H1 (cell line): ENCODE measurements around the gene CLEC4F. TPM values are rescaled to one million over a fixed set of nuclear protein-coding genes. Genes with fewer than 3 reads are reported as not detected.
"Not testable (repeated sequence)": the region's sequence is repeated elsewhere in the genome, so short reads cannot be mapped to it uniquely, and the experiment has no call there.

Source experiments
- CTCF ChIA-PET: fragments of 300-600 bp; sonication (Branson Sonifier 250); formaldehyde crosslinking; loops from one replicate; lab custom pipeline; 2021; ENCODE audit not compliant: partially characterized antibody; lab: Charles Lee
- POLR2A ChIA-PET: fragments of 300-600 bp; sonication (Branson Sonifier 250); formaldehyde crosslinking; loops from one replicate; lab custom pipeline; 2021; ENCODE audit warnings: inconsistent platforms; ENCODE audit not compliant: partially characterized antibody; lab: Charles Lee
- DNase-seq, 2 experiments: peaks; one replicate each; pipeline versions ENCODE4 v3.0.0 to v3.0.0-alpha.2; 2010 to 2022; ENCODE audit warnings: low spot score in 2 of 2, low read depth in 1 of 2, mixed read lengths in 1 of 2
- FAIRE-seq: peaks from 2 replicates; lab custom pipeline; 2011; peaks lifted over from hg19 to GRCh38; lab: Jason Lieb, UNC
- H2AFZ ChIP-seq: 2 replicates; pipeline ENCODE4 v1.8.1; 2012; ENCODE audit warnings: low read length, inconsistent platforms
- H2AK5ac ChIP-seq: 2 replicates; pipeline ENCODE4 v1.6.1; 2013; ENCODE audit warnings: low read depth, low read length
- H2BK120ac ChIP-seq: replicated peaks from 2 replicates; pipeline ENCODE3; 2013; ENCODE audit warnings: low read depth, low read length, inconsistent platforms
- H2BK12ac ChIP-seq: 2 replicates; pipeline ENCODE4 v1.6.1; 2013; ENCODE audit warnings: low read depth, low read length
- H2BK15ac ChIP-seq: 2 replicates; pipeline ENCODE4 v1.6.1; 2013; ENCODE audit warnings: low read length
- H2BK20ac ChIP-seq: 2 replicates; pipeline ENCODE4 v1.6.1; 2013; ENCODE audit warnings: low read length
- H2BK5ac ChIP-seq: 2 replicates; pipeline ENCODE4 v1.6.1; 2013; ENCODE audit warnings: low read depth, low read length
- H3K14ac ChIP-seq: 2 replicates; pipeline ENCODE4 v1.6.1; 2013; ENCODE audit warnings: inconsistent platforms; ENCODE audit not compliant: insufficient read length
- H3K18ac ChIP-seq: 2 replicates; pipeline ENCODE4 v1.6.1; 2013; ENCODE audit warnings: low read length; ENCODE audit errors: extremely low read depth
- H3K23ac ChIP-seq: 2 replicates; pipeline ENCODE4 v1.6.1; 2013; ENCODE audit warnings: inconsistent platforms; ENCODE audit not compliant: insufficient read length
- H3K23me2 ChIP-seq: 2 replicates; pipeline ENCODE4 v1.6.1; 2013; ENCODE audit warnings: low read depth, low read length
- H3K27ac ChIP-seq: 2 replicates; pipeline ENCODE4 v1.6.1; 2011; ENCODE audit warnings: low read depth, low read length, inconsistent platforms
- H3K27me3 ChIP-seq, 4 experiments: replicated peaks in 1 of 4; 1 replicate in 1 of 4; 2 replicates in 3 of 4; pipeline versions ENCODE4 v1.6.1 to v1.8.1; 2011 to 2013; ENCODE audit warnings: low read length in 3 of 4, mild to moderate bottlenecking in 3 of 4, inconsistent platforms in 2 of 4, mixed read lengths in 2 of 4, moderate library complexity in 1 of 4; ENCODE audit not compliant: control insufficient read depth in 3 of 4, insufficient read depth in 3 of 4; ENCODE audit errors: extremely low read depth in 1 of 4
- H3K36me3 ChIP-seq, 4 experiments: 2 replicates each; pipeline versions ENCODE4 v1.6.1 to v1.8.1; 2011 to 2013; ENCODE audit warnings: mild to moderate bottlenecking in 4 of 4, low read length in 3 of 4, moderate library complexity in 2 of 4, control low read depth in 1 of 4, inconsistent platforms in 1 of 4; ENCODE audit not compliant: insufficient read depth in 4 of 4, control insufficient read depth in 2 of 4
- H3K4ac ChIP-seq: replicated peaks from 2 replicates; pipeline ENCODE3; 2013; ENCODE audit warnings: low read length, low read depth, mixed read lengths, inconsistent platforms; ENCODE audit not compliant: insufficient read length
- H3K4me1 ChIP-seq, 4 experiments: replicated peaks in 1 of 4; 1 replicate in 1 of 4; 2 replicates in 3 of 4; pipeline versions ENCODE4 v1.6.1 to v1.8.1; 2011 to 2013; ENCODE audit warnings: low read length in 3 of 4, inconsistent platforms in 2 of 4, mixed read lengths in 1 of 4; ENCODE audit not compliant: insufficient read depth in 4 of 4, control insufficient read depth in 3 of 4
- H3K4me2 ChIP-seq, 2 experiments: 2 replicates each; pipeline versions ENCODE4 v1.6.1 to v1.8.1; 2011 to 2013; ENCODE audit warnings: low read depth in 2 of 2, low read length in 2 of 2, control low read depth in 1 of 2, inconsistent platforms in 1 of 2, mild to moderate bottlenecking in 1 of 2; ENCODE audit not compliant: insufficient read depth in 1 of 2
- H3K4me3 ChIP-seq, 4 experiments: fragments of 200-600, 300-600 bp in 1 of 4; sonication (generic), shearing (Covaris generic), sonication (Bioruptor Twin) in 1 of 4; 2 replicates each; pipeline versions ENCODE4 v1.5.1 to v1.8.1; 2011 to 2016; ENCODE audit warnings: low read length in 4 of 4, low read depth in 3 of 4, control low read depth in 2 of 4, inconsistent platforms in 2 of 4, mild to moderate bottlenecking in 2 of 4, mixed read lengths in 1 of 4, moderate library complexity in 1 of 4; ENCODE audit not compliant: insufficient read depth in 2 of 4; ENCODE audit errors: extremely low read depth in 1 of 4
- H3K56ac ChIP-seq: replicated peaks from 2 replicates; pipeline ENCODE3; 2013; ENCODE audit warnings: low read depth, mild to moderate bottlenecking, mixed read lengths, low read length, inconsistent platforms; ENCODE audit not compliant: insufficient read length
- H3K79me1 ChIP-seq: 2 replicates; pipeline ENCODE4 v1.6.1; 2013; ENCODE audit warnings: low read depth, low read length, control low read depth
- H3K79me2 ChIP-seq, 2 experiments: 2 replicates each; pipeline versions ENCODE4 v1.6.1 to v1.8.1; 2012 to 2013; ENCODE audit warnings: low read length in 2 of 2, mild to moderate bottlenecking in 2 of 2, inconsistent platforms in 1 of 2; ENCODE audit not compliant: insufficient read depth in 2 of 2, control insufficient read depth in 1 of 2
- H3K9ac ChIP-seq, 4 experiments: replicated peaks in 1 of 4; 1 replicate in 1 of 4; 2 replicates in 3 of 4; pipeline versions ENCODE4 v1.6.1 to v1.8.1; 2011 to 2013; ENCODE audit warnings: low read depth in 3 of 4, low read length in 3 of 4, control low read depth in 2 of 4, mild to moderate bottlenecking in 2 of 4, moderate library complexity in 2 of 4, inconsistent platforms in 1 of 4; ENCODE audit errors: extremely low read depth in 1 of 4
- H3K9me3 ChIP-seq, 2 experiments: 2 replicates each; pipeline versions ENCODE4 v1.6.1 to v1.8.1; 2012 to 2013; ENCODE audit warnings: mild to moderate bottlenecking in 2 of 2, moderate library complexity in 2 of 2, control low read depth in 1 of 2, inconsistent platforms in 1 of 2, low read depth in 1 of 2, low read length in 1 of 2, mixed read lengths in 1 of 2; ENCODE audit not compliant: insufficient read depth in 2 of 2
- H4K20me1 ChIP-seq, 2 experiments: replicated peaks in 1 of 2; 2 replicates each; pipeline versions ENCODE3 to v1.8.1; 2011 to 2013; ENCODE audit warnings: inconsistent platforms in 2 of 2, low read length in 2 of 2, mild to moderate bottlenecking in 1 of 2; ENCODE audit not compliant: insufficient read depth in 2 of 2, control insufficient read depth in 1 of 2
- H4K5ac ChIP-seq: 2 replicates; pipeline ENCODE4 v1.6.1; 2013; ENCODE audit warnings: low read length, low read depth, mixed read lengths, inconsistent platforms; ENCODE audit not compliant: insufficient read length
- H4K8ac ChIP-seq: 2 replicates; pipeline ENCODE4 v1.8.0; 2013; ENCODE audit warnings: mild to moderate bottlenecking, moderate library complexity, low read length, inconsistent platforms; ENCODE audit not compliant: insufficient read depth; ENCODE audit errors: extremely low read depth
- H4K91ac ChIP-seq: replicated peaks from 2 replicates; pipeline ENCODE3; 2013; ENCODE audit warnings: low read length, mixed read lengths, inconsistent platforms; ENCODE audit not compliant: insufficient read length
- BACH1 ChIP-seq: IDR thresholded peaks from 2 replicates; pipeline ENCODE4 v1.6.1; 2012; ENCODE audit warnings: low read length, improper control_type of control experiment
- CREB1 ChIP-seq: IDR thresholded peaks from 2 replicates; pipeline ENCODE4 v1.6.1; 2012; ENCODE audit warnings: inconsistent platforms
- EGR1 ChIP-seq: IDR thresholded peaks from 2 replicates; pipeline ENCODE4 v1.6.1; 2011; ENCODE audit warnings: low read depth, low read length, borderline replicate concordance
- FOSL1 ChIP-seq: IDR thresholded peaks from 2 replicates; pipeline ENCODE4 v1.6.1; 2011; ENCODE audit warnings: mild to moderate bottlenecking, low read depth, low read length, moderate library complexity; ENCODE audit not compliant: insufficient read depth
- RFX5 ChIP-seq: IDR thresholded peaks from 2 replicates; pipeline ENCODE4 v1.6.1; 2011; ENCODE audit warnings: low read depth, low read length, improper control_type of control experiment, borderline replicate concordance
- SP1 ChIP-seq: IDR thresholded peaks from 2 replicates; pipeline ENCODE4 v1.6.1; 2011; ENCODE audit warnings: low read depth, low read length
- USF2 ChIP-seq: IDR thresholded peaks from 2 replicates; pipeline ENCODE4 v1.6.1; 2011; ENCODE audit warnings: low read length, improper control_type of control experiment
- WGBS, 2 experiments: shearing (Covaris generic) in 1 of 2; methylation state at CpG; one replicate each; pipeline versions ENCODE4 v1.1.6 to v1.1.7; 2013 to 2015; ENCODE audit warnings: low lambda C conversion rate in 2 of 2, mixed read lengths in 2 of 2, inconsistent platforms in 1 of 2, low coverage in 1 of 2, missing lambda C conversion rate in 1 of 2; ENCODE audit not compliant: insufficient replicate concordance in 2 of 2, insufficient coverage in 1 of 2, insufficient read length in 1 of 2; ENCODE audit errors: extremely low coverage in 1 of 2, missing lambda C conversion rate in 1 of 2; 5-methylcytosine and 5-hydroxymethylcytosine counted together
- polyA plus RNA-seq, 7 experiments: library from polyadenylated mRNA; depleted of rRNA in 3 of 7; stranded (reverse) in 5 of 7; unstranded in 2 of 7; fragments of >200 nt in 5 of 7; fragments of 200-250 nt in 2 of 7; gene quantifications; 1 replicate in 5 of 7; 2 replicates in 1 of 7; 4 replicates in 1 of 7; pipeline versions ENCODE4 v1.2.1 to v1.2.3, GENCODE V29; 2011 to 2013; ENCODE audit warnings: missing spikeins in 2 of 7, mixed read lengths in 2 of 7
- total RNA-seq: library from RNA; stranded (reverse); fragmentation: NEBNext Ultra II Directional; extraction: Animal tissue kit (Norgen Biotek cat#: 25700); gene quantifications from 2 replicates; pipeline ENCODE4 v1.2.1, GENCODE V29; 2021

The CLEC4F gene
- total and polyA plus RNA-seq, 2 of the 8 experiments (the other 6 are each of a cell fraction or from before 2014, with no cell fraction given): not detected

GRCh38 chr2:70799706-70800105 lies 20.7 kb downstream of the CLEC4F start (continued):
- no peak for TF ChIP-seq USF2
- no peak for TF ChIP-seq CREB1
- no peak for TF ChIP-seq EGR1
- no peak for TF ChIP-seq FOSL1
- no peak for TF ChIP-seq BACH1
- TF ChIP-seq SP1: no peak
- TF ChIP-seq RFX5: no peak

GRCh38 chr2:70797996-70798395 lies 22.4 kb downstream of the CLEC4F start:
- H3K23me2 ChIP-seq, H3K14ac ChIP-seq, H2AK5ac ChIP-seq, H3K56ac ChIP-seq, H3K9me3 ChIP-seq, H3K4ac ChIP-seq, H3K79me2 ChIP-seq, H2BK20ac ChIP-seq, H3K18ac ChIP-seq, H3K9ac ChIP-seq, H2BK5ac ChIP-seq, H2AFZ ChIP-seq, H4K5ac ChIP-seq, H4K8ac ChIP-seq, H3K27ac ChIP-seq, H2BK120ac ChIP-seq, H4K20me1 ChIP-seq, H4K91ac ChIP-seq, FAIRE-seq, H2BK12ac ChIP-seq, H3K23ac ChIP-seq, H3K79me1 ChIP-seq, H2BK15ac ChIP-seq, H3K4me3 ChIP-seq, DNase-seq, H3K36me3 ChIP-seq, H3K4me1 ChIP-seq, H3K4me2 ChIP-seq: not testable (repeated sequence)
- CTCF ChIA-PET: interaction anchor here (0.6 to 13.4 kb wide), 8 partner anchors 8 to 329 kb away, joined by 3 to 91 read pairs (median 4); partner anchors contain the start of gene FIGLA
- peaks cover 2 to 12% (median 4%) of the 10 kb centered on the region in 4 experiments; a peak in 4 of 7 replicates for H3K27me3 ChIP-seq
- POLR2A ChIA-PET: interaction anchor here (1.6 kb wide), 1 partner anchor 65 kb away, joined by 4 read pairs; no protein-coding TSS in a partner anchor
- WGBS, 2 experiments: 90% methylated on average over 3 of the region's 3 CpGs; no CpG with 5 or more reads in 1 of the 2 experiments
